ENCODE measurements around the gene TANC1. TPM values are rescaled to one million over a fixed set of nuclear protein-coding genes. Genes with fewer than 3 reads are reported as not detected.

Gene TANC1
- total and polyA plus RNA-seq, 11 donors: 26.6 to 91.1 (median 68.8) TPM

DNA sequence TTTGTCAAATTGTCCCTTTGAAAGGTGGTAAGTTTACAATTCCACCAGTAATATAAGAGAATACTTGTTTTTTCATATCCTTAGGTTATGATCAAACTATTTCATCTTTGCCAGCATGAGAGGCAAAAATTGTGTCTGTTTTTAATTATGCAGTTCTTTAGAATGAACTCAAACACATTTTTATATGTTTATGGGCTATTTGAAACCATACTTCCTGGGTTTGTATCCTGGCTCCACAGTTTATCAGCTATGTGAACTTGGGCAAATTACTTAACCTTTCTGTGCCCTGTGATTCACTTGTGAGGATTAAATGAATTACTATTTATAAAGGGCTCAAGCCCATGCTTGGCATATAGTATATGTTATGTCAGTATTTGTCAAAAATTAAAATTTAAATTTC lies 109.4 kb downstream of the TANC1 start:
- no peak overlapping the region for H3K27ac ChIP-seq
- H3K27me3 ChIP-seq: no peaks in the 10 kb centered on the region
- no peak for ATAC-seq
- TF ChIP-seq, protein P1, sequence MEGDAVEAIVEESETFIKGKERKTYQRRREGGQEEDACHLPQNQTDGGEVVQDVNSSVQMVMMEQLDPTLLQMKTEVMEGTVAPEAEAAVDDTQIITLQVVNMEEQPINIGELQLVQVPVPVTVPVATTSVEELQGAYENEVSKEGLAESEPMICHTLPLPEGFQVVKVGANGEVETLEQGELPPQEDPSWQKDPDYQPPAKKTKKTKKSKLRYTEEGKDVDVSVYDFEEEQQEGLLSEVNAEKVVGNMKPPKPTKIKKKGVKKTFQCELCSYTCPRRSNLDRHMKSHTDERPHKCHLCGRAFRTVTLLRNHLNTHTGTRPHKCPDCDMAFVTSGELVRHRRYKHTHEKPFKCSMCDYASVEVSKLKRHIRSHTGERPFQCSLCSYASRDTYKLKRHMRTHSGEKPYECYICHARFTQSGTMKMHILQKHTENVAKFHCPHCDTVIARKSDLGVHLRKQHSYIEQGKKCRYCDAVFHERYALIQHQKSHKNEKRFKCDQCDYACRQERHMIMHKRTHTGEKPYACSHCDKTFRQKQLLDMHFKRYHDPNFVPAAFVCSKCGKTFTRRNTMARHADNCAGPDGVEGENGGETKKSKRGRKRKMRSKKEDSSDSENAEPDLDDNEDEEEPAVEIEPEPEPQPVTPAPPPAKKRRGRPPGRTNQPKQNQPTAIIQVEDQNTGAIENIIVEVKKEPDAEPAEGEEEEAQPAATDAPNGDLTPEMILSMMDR (IDR thresholded peaks at IDR 0.05): no peak
- no peak for TF ChIP-seq POLR2A (IDR thresholded peaks at IDR 0.05)
- no peaks in the 10 kb centered on the region for H3K9me3 ChIP-seq
- intact Hi-C loops (cut with DNase I): no loop called here
- peaks cover 0 to 60% (median 23%) of the 10 kb centered on the region in 12 donors for H3K4me1 ChIP-seq
- H3K4me3 ChIP-seq: no peak overlapping the region
- no peaks in the 10 kb centered on the region for H3K36me3 ChIP-seq
- no peak for DNase-seq

- DNase-seq (no peak), ATAC-seq (no peak)
- H3K27me3 ChIP-seq: no peaks in the 10 kb centered on the region
- no peaks in the 10 kb centered on the region for H3K9me3 ChIP-seq
- H3K36me3 ChIP-seq: no peaks in the 10 kb centered on the region
- peaks cover 0 to 60% (median 25%) of the 10 kb centered on the region in 12 donors for H3K4me1 ChIP-seq
- intact Hi-C loops (cut with DNase I): no loop called here
- no peak for TF ChIP-seq POLR2A (IDR thresholded peaks at IDR 0.05)
- TF ChIP-seq, protein P1 (IDR thresholded peaks at IDR 0.05): no peak
- H3K4me3 ChIP-seq: no peak overlapping the region
- 94 to 100% (median 98%) methylated on average over 1 of the region's 1 CpG for WGBS, 4 donors
- no peak overlapping the region for H3K27ac ChIP-seq
These were observed 110.0 kb downstream of the TANC1 start for GRCh38 chr2:159078443-159078842.

- peak in 1 of 5 donors; percentile 44 for DNase-seq
- H3K27me3 ChIP-seq: no peaks in the 10 kb centered on the region
- no peak overlapping the region for H3K4me3 ChIP-seq
- H3K9me3 ChIP-seq: no peaks in the 10 kb centered on the region
- TF ChIP-seq, protein P1 (IDR thresholded peaks at IDR 0.05): no peak
- TF ChIP-seq POLR2A (IDR thresholded peaks at IDR 0.05): no peak
- peaks cover 10 to 74% (median 46%) of the 10 kb centered on the region in 12 donors for H3K4me1 ChIP-seq
- no peaks in the 10 kb centered on the region for H3K36me3 ChIP-seq
- peak in 2 of 4 donors; percentile 26 to 36 for ATAC-seq
- peak overlapping the region in 6 of 12 donors; percentile 11 to 85 (median 26) for H3K27ac ChIP-seq
- intact Hi-C loops (cut with DNase I): no loop called here
- 64 to 80% (median 74%) methylated on average over 3 to 6 of the region's 6 CpGs for WGBS, 4 donors
These were observed 112.2 kb downstream of the TANC1 start for GRCh38 chr2:159080641-159081040.

DNA sequence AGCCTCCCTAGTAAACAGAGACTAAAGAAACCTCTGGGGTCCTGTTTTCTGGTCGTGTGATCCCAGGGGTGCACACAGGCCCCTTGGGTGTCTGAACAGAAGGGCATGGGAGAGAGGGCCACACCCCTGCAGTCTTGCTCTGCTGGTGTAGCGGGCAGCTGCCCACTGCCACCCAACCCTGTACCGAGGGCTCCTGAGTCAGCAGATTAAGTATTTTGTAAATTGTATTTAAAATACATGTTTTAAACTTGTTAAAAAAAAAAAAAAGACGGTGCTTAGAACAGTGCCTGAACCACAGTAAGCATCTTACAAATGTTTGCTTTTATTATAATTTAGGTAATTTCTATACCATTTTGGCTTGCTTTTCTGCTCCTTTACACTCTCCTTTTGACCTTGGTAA lies 113.7 kb downstream of the TANC1 start:
- no peak for TF ChIP-seq POLR2A (IDR thresholded peaks at IDR 0.05)
- TF ChIP-seq, protein P1 (IDR thresholded peaks at IDR 0.05): no peak
- H3K4me1 ChIP-seq: peaks cover 15 to 74% (median 50%) of the 10 kb centered on the region in 12 donors
- no peaks in the 10 kb centered on the region for H3K36me3 ChIP-seq
- no peak for ATAC-seq
- no peaks in the 10 kb centered on the region for H3K27me3 ChIP-seq
- WGBS, 4 donors: 72 to 87% (median 83%) methylated on average over 4 of the region's 4 CpGs
- H3K27ac ChIP-seq: peak overlapping the region in 8 of 12 donors; percentile 1 to 85 (median 73)
- intact Hi-C loops (cut with DNase I): no loop called here
- DNase-seq: no peak
- no peaks in the 10 kb centered on the region for H3K9me3 ChIP-seq
- no peak overlapping the region for H3K4me3 ChIP-seq
